ENCODE data around the gene FLT4.

FLT4 gene

GRCh38 chr5:180607861-180608571 is 41.4 kb downstream of the FLT4 start:
- no peak for DNase-seq (ENCODE audit: low spot score)

- no peak for DNase-seq (ENCODE audit: low spot score)
Measured at GRCh38 chr5:180606215-180606785, 43.1 kb downstream of the FLT4 start.

DNA sequence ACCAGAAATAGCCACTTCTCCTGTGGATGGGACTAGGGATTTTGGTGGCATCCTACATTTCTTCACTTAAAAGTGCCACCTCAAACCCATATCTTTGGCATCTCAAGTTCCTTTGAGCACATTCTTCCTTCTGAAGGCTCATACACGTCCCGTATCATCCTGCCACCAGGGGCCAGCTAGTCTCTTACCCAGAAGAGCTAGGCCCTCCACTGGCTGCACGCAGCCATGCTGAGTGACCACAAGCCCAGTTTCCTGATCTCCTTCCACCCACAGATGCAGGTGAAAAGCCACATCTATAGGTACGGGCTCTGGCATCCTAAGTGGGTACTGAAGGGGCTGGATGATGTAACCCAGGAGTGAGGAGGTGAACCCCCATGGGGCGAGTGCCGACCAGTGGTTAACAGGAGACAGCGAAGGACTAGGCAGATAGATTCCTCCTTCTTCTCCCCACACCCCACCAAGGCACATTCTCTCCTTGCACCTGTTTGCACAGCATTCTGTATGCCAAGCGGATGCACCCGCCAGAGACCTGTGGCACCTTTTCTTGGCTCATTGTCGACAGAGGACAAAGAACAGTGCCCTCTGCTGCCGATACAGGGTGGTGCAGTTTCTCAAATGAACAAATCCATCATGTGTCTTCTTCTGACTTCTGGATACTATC is 43.7 kb downstream of the FLT4 start:
- peak; percentile 32 for DNase-seq (ENCODE audit: low spot score)

DNA sequence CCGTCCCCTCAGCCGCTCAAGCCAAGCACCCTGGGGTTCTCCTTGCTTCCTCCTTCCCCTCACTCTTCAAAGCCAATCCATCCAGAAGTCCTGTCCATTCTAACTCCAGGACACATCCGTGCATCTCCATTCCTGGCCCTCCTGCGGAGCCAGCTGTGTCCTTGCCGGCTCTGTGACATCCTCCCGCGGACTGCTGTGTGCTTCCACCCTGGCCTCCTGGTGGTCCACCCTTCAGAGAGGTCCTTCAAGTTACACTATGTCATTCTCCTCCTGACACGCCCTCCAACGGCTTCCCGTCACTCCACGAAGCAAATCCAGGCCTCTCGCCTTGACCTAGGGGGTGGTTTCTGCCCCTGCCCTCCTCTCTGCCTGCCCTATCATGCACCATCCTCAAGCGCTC is 45.1 kb downstream of the FLT4 start:
- DNase-seq (ENCODE audit: low spot score): no peak

DNA sequence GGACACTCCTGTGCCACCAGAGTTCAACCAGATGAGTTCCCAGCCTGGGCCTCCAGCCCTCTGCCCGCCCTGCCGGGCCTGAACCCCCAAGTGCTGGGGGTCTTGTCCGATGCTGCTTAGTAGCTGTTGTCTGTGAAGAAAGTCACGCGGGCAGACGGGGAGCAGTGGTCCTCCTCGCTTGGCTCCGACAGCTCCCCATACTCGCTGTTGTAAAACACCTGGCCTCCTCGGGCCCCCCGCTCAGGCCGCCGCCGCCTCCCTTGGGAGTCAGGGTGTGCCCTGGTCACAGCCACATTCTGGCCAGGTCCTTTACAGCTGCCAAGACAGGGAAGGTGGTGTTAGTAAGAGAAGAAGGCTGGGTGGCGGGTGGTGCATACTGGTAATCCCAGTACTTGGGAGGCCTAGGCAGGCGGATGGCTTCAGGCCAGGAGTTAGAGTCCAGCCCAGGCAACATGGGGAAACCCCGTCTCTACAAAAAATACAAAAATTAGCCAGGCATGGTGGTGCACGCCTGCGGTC is 46.3 kb downstream of the FLT4 start:
- DNase-seq (ENCODE audit: low spot score): no peak

GRCh38 chr5:180602481-180603075 is 46.8 kb downstream of the FLT4 start:
- no peak for DNase-seq (ENCODE audit: low spot score)

GRCh38 chr5:180601591-180602480 is 47.6 kb downstream of the FLT4 start:
- DNase-seq (ENCODE audit: low spot score): no peak

DNA sequence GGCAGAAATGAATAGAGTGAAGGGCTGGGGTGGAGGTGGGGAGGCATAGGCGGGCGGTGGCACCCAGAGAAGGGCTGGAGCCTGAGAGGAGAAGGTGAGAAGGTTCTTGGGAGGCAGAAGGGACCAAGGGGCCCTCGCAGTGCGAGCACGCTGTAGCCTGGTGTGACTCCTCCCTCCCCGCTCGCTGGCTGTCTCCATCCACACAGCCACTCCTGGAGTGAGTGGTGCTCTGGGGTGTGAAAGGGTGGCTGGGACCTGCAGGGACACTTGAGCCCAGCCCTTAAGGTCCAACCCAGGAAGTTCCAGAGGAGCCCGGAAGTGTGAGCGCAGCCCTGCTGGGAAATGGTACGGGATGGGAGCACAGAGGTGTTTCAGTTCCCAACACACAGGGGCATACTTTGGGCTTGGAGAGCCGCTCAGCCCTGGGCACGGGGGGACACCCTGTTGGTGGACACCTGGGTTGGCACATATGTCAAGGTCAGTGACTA is 48.8 kb downstream of the FLT4 start:
- no peak for DNase-seq (ENCODE audit: low spot score)

DNA sequence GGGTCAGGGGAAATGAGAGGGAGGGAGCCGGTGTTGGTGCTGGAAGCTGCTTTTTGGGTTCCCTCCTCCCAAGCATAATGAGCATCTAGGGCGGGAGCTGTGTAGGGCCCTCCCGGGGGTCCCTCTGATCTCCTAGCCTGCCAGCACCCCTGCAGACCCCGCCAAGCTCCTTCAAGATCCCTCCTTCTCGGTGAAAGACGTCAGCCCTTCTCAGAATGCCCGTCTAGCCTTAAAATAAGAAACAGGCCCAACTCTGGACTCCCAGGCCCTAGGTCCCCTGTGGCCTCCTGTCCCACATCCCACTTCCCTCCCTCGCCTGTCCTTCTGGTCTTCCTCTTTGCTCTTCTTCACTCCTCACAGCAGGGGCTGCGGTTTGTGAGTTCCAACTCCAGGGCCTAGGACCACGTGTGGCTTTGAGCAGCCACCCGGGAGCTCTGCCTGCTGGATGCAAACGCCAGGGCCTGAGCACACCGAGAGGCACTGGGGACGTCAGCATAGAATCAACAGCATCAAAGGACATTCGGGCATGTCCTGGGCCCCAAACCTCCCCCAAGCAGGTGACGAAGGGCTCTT is 49.3 kb downstream of the FLT4 start:
- DNase-seq (ENCODE audit: low spot score): no peak

DNA sequence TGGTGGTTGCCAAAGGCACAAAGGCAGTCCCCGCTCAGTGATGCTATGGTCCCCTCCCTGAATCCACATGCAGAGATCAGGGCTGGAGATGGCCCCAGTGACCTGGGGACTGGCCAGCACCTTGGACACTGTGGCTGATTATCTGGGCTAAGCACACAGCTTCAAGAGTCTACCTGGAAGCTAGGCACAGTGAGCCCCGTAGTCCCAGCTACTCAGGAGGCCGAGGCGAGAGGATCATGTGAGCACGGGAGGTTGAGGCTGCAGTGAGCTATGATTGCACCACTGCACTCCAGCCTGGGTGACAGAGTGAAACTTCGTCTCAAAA is 49.8 kb downstream of the FLT4 start:
- no peak for DNase-seq (ENCODE audit: low spot score)

- DNase-seq (ENCODE audit: low spot score): no peak
Measured at GRCh38 chr5:180598797-180599589, 50.4 kb downstream of the FLT4 start.

DNA sequence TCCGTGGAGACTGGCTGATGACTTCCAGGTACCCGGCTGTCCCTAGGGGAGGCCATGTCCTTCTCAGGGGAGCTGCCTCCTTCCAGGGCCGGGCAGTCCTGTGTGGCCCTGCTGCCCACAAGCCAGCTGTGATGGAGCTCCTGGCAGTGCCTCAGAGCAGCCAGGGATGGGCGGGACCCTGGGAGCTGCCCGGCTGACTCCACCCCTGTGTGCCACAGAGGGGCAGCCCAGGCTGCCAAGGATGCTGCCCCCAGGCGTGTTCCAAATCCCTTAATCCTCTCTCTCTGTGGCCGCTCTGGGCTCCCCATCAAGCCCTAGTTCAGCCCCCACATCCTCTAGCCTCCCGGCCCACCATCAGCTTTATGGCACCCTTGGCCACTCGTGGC is 51.1 kb downstream of the FLT4 start:
- DNase-seq (ENCODE audit: low spot score): no peak

GRCh38 chr5:180596668-180597231 is 52.6 kb downstream of the FLT4 start:
- no peak for DNase-seq (ENCODE audit: low spot score)

GRCh38 chr5:180596115-180596667 is 53.2 kb downstream of the FLT4 start:
- no peak for DNase-seq (ENCODE audit: low spot score)

DNA sequence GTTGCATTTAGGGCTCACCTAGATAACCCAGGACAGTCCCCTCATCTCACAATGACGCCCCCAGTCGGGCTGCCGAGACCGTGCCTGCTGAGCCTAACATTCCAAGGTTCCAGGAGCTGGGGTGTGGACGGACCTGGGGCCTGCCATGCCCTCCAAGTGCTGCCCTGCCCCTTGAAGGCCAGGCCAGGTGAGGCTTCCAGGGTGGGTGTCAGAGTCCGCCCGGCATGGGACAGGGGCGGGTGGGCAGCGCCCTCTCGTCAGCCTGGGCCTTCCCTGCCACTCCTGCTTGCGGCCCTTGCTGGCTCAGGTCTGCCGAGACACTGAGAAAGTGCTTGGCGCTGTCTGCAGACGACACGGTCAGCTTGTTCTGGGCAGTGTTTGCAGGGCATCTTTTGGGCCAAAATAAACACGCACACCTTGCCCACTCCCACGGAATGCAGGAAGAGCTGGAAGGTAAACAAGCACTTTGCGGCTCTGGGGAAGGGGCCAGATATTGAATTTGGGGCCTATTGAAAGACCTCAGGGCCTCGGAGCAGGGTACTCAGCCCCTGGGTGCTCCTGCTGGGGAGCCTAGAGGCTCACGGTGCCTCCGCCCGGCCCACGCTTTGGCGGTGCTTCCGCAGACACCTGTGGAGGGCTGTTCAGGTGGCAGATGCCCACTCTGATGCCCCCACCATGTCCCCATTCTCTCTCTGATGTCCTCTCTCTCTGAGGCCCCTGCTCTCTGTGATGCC is 53.9 kb downstream of the FLT4 start:
- DNase-seq (ENCODE audit: low spot score): no peak

GRCh38 chr5:180595046-180595379 is 54.4 kb downstream of the FLT4 start:
- no peak for DNase-seq (ENCODE audit: low spot score)

DNA sequence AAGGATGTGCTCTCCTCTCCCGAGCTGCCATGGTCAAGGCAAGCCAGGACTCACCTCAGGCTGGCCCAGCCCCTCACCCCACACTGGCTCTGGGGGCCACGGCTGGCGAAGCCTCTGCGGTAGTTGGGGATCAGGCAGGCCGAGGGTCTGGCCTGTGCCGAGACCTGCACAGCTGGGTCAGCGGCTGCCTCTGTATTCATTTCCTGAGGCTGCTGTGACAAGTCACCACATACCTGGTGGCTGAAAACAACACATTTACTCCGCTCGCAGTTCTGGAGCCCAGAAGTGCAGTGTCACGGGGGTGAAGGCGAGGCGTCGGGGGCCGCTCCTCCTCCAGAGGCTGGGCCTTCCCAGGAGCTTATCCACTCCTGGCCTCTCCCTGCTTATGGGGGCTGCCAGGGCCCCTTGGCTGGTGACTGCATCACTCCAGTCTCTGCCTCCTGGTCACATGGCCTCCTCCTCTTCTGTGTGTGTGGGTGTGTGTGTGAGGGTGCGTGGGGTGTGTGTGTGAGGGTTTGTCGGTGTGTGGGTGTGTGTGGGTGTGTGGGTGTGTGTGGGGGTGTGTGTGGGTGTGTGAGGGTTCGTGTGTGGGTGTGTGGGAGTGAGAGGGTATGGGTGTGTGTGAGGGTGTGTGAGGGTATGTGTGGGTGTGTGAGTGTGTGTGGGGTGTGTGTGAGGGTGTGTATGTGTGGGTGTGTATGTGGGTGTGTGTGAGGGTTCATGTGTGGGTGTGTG is 54.9 kb downstream of the FLT4 start:
- no peak for DNase-seq (ENCODE audit: low spot score)

- DNase-seq (ENCODE audit: low spot score): no peak
Measured at GRCh38 chr5:180593446-180594206, 55.8 kb downstream of the FLT4 start.

All from Ammon's horn (tissue), 1 donor.